DND-41 (cell line): Measurements from ENCODE around the gene EFCC1.

Experiments
- CTCF ChIP-seq: IDR thresholded peaks from 2 replicates; pipeline ENCODE4 v1.5.1; 2012; ENCODE audit warnings: borderline replicate concordance, low read length, moderate library complexity, mild to moderate bottlenecking; ENCODE audit not compliant: poor library complexity, severe bottlenecking; ENCODE audit errors: extremely low read depth
- EZH2 ChIP-seq: IDR thresholded peaks from 3 replicates; pipeline ENCODE4 v1.6.1; 2012; ENCODE audit warnings: borderline replicate concordance, low read depth, mild to moderate bottlenecking, moderate library complexity, low read length, inconsistent platforms; ENCODE audit not compliant: severe bottlenecking

GRCh38 chr3:128996726-128997125 lies 4.4 kb upstream of the EFCC1 start:
- TF ChIP-seq CTCF (no peak), EZH2 (no peak)
